Epidermal melanocyte (primary cell): ENCODE results near the gene PATL2.
A peak's percentile ranks its signal among the peaks of the same experiment; 100 is the strongest.
"Not testable (repeated sequence)": the region's sequence is repeated elsewhere in the genome, so short reads cannot be mapped to it uniquely, and the experiment has no call there.

Experiments used
- DNase-seq: peaks from one replicate; pipeline ENCODE4 v3.0.0; 2011; ENCODE audit warnings: low spot score; ENCODE audit not compliant: insufficient read length

The PATL2 gene

GRCh38 chr15:44719293-44719999, 8.3 kb upstream of the PATL2 start:
- no peak for DNase-seq

- no peak for DNase-seq
These were observed 7.8 kb upstream of the PATL2 start for GRCh38 chr15:44718927-44719292.

GRCh38 chr15:44718180-44718926, 7.2 kb upstream of the PATL2 start:
- DNase-seq: no peak

- DNase-seq: no peak
These were observed 6.0 kb upstream of the PATL2 start for GRCh38 chr15:44716983-44717602.

- no peak for DNase-seq
These were observed 4.7 kb upstream of the PATL2 start for GRCh38 chr15:44715797-44716334.

- DNase-seq: no peak
These were observed 4.1 kb upstream of the PATL2 start for GRCh38 chr15:44715142-44715796.

- no peak for DNase-seq
These were observed 2.2 kb upstream of the PATL2 start for GRCh38 chr15:44713006-44713966.

- peak; percentile 50 for DNase-seq
These were observed 1.4 kb upstream of the PATL2 start for GRCh38 chr15:44712346-44713005.

- no peak for DNase-seq
These were observed 721 bp upstream of the PATL2 start for GRCh38 chr15:44711743-44712345.

GRCh38 chr15:44710236-44711095, 657 bp downstream of the PATL2 start:
- no peak for DNase-seq

- no peak for DNase-seq
These were observed 4.0 kb downstream of the PATL2 start for GRCh38 chr15:44706946-44707636.

GRCh38 chr15:44706401-44706800, 4.7 kb downstream of the PATL2 start:
- no peak for DNase-seq

- no peak for DNase-seq
These were observed 5.1 kb downstream of the PATL2 start for GRCh38 chr15:44705986-44706385.

GRCh38 chr15:44700676-44701075, 10.4 kb downstream of the PATL2 start:
- DNase-seq: not testable (repeated sequence)

GRCh38 chr15:44698641-44699040, 12.5 kb downstream of the PATL2 start:
- no peak for DNase-seq

GRCh38 chr15:44697014-44697413, 14.1 kb downstream of the PATL2 start:
- no peak for DNase-seq

- DNase-seq: no peak
These were observed 15.8 kb downstream of the PATL2 start for GRCh38 chr15:44695294-44695693.

GRCh38 chr15:44694416-44694815, 16.7 kb downstream of the PATL2 start:
- no peak for DNase-seq
